COLO829 (cell line): ENCODE measurements around the gene ATG5.
"Not testable (repeated sequence)": the region's sequence is repeated elsewhere in the genome, so short reads cannot be mapped to it uniquely, and the experiment has no call there.

Experiments
- DNase-seq: peaks from one replicate; pipeline ENCODE4 v3.0.0; 2012; ENCODE audit warnings: low spot score

Gene ATG5

DNA sequence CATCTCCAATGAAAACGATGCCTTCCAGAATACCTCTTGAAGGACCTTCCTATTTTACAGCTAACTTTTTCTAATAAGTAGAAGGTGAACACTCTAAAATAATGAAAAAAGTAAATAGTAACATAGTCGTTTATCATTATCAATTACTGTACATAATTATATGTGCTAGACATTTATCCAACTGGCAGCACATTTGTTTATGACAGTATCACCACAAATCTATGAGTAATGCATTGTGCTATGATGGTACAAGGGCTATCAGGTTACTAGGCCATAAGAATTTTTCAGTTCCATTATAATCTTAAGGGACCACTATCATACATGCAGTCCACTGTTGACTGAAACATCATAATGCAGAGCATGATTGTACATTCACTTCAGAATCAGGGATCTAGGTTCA lies 68.4 kb downstream of the ATG5 start:
- DNase-seq, result no peak

DNA sequence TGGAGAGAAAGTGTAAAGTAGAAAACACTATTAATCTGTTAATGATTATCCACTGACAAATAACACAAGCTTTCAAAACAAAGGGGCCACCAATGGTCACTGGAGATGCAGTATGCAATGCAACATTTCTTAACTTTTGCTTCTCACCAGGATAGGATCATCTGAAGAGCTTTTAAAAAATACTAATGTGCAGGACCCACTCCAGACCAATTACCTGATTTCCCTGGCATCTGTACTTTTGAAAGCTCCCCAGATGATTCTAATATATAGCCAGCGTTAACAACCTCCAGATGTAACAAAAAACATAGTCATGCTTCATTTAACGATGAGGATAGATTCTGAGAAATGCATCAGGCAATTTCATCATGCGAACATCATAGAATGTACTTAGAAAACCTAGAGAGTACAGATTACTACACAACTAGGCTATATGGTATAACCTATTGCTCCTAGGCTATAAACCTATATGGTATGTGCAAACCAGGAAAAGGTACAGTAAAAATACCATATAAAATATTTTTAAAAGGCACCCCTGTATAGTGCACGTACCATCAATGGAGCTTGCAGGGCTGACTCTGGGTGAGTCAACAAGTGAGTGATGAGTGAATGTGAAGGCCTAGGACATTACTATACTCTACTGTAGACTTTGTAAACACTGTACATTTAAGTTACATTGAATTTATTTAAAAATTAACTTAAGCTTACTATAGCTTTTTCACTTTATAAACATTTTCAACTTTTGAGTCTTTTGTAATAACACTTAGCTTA lies 69.2 kb downstream of the ATG5 start:
- no peak for DNase-seq

DNA sequence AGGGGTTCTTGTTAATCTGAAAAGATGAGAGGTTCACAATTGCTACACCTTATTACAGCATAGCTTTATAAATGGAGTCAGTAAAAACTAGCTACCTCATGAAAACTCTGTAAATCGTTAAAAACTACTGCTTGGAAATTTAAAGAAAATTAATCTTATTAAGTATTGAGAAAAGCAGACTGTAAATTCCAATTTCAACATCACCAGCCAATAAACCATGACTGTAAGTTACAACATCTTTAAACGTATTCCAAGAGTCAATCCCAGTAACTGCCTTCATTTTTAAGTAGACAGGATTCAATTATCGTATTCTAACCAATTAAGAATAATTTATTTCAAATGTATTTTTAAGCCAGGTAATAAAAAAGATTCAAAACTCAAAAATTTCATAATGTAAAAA lies 70.3 kb downstream of the ATG5 start:
- no peak for DNase-seq

DNA sequence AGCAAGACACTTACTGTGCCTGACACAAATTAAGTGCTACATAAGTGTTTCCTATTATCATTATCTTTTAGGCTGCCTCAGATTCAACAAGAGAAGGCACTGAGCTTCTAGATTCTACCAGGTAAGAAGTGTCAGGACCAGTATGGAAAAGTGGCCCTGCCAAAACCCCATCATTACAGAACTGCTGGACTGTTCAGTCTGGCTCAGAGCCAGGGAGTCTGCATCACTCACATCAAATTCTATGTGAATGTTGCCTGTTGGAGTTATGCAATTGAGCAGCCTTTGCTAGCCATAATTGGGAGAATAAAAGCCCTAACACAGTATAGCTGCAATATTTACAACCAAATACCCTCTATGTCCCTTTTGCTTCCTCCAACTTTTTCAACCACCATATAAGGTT lies 70.9 kb downstream of the ATG5 start:
- DNase-seq, result no peak

DNA sequence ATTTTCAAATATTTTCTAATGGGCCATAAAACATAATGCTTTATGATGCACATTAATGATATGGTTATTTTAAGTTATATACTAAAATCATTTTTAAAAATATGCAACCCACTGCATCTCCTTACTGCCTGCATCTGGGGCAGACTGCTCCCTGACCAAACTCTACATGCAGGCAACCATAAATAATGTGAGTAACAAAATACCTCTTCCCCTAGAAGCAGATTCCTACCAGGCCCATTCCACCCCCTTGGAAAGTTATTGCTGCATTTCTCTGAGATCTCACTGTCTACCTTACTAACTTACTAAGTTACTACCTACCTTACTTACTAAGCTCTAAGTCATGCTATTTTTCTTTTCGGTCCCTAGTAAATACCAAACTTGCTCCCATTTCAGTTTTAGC lies 71.8 kb downstream of the ATG5 start:
- DNase-seq, result no peak

DNA sequence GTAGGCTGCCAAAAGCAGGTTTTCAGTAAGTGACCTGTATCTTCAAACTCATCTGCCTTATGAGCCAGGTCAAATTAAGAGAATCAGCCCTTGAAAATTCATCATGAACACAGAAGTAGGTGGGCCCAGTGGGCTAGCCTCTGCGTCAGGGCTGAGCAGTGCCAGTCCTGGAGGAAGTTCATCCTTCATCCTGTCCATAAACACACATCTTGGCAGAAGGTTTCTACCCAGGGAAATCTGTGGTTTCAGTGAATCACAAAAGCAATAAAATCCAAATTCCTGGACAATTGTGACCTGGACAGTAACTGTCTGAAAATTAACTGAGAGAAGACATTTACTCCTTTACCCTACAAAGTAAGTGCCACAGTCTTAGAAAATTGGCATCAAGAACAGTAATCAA lies 72.4 kb downstream of the ATG5 start:
- DNase-seq, result no peak

DNA sequence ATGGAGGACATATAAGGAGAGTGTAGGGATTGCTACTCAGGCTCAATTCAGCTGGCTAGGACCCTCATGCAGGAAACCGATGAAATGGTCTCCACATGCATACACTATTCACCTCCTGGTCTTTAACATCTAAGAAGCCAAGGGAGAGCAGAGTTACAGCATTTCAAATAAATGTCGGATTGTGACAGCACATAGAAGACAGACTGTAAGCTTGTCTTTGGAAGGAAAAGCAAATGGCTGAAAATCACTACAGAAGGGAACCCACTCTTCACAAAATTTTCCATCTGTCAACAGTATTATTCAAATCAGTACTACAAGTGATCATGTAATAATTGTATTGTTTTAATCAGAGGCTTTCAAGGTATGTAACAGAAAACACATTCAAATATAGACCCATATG lies 72.9 kb downstream of the ATG5 start:
- no peak for DNase-seq

DNA sequence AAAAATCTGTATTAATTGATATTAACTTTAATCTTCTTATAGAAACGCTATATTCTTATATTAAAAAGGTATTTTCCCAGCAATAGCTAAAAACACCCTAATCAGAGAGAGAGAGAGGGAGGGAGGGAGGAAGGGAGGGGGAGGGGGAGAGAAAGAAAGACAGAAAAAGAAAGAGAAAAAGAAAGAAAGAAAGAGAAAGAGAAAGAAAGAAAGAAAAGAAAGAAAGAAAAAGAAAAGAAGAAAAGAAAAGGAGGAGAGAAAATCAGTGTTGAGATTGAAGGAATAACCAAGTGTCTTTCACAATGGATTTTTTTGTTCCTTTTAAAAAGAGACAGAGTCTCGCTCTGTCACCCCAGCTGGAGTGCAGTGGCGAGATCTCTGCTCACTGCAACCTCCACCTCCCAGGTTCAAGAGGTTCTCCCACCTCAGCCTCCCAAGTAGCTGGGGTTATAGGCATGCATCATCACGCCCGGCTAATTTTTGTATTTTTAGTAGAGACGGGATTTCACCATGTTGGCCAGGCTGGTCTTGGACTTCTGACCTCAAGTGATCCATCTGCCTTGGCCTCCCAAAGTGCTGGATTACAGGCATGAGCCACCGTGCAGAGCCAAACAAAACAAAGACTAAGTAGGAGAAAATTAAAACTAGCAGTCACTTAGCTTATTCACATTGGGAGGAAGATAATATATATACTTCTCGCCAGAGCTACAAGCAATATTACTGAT lies 73.9 kb downstream of the ATG5 start:
- not testable (repeated sequence) for DNase-seq

DNA sequence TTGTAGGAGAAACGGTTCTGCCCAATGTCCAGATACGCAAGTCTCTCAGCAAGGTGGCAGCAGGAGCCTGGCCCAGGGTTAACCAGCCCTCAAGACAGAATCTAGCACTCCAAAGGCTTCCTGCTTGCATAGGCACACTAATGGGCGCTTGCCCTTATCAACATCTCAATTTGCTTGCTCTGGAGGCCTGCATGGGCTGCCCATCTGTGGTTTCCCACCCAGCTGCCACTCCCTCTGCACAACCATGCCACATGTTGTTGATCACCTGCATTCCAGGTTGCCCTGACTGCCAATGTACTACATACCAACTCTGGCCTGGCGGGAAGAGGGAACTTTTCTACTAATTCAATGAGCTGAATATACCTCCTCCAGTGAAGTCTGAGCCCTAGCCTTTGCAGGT lies 74.6 kb downstream of the ATG5 start:
- no peak for DNase-seq

DNA sequence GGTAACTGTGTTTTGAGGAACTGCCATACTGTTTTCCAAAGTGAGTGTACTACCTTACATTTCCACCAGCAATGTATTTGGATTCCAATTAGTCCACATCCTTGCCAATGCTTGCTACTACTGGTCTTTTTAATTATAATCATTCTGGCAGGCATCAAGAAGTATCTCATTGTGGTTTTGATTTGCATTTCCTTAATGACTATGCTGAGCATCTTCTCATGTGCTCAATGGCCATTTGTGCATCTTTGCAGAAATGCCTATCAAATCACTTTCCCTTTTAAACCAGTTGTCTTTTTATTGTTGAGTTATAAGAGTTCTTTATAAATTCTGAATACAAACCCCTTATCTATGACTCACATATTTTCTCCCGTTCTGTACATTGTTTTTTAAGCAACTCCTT lies 75.9 kb downstream of the ATG5 start:
- DNase-seq, result no peak

DNA sequence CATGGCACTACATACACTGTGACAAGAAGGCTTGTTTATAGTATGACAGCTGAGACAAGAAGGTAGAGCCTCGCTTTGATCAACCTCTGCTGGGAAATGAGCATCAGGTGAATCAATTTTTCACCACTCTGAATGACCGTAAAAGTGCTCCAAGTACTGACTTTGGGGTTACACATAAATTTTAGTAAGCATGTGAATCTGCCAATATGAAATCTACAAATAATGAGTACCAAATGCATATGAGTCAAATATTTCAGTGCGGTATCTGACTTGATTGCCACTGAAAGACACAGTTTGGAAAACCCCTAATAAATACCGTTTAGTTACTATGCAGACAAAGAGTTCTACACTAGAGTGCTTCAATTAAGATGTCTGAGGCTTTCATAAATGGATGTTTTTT lies 77.8 kb downstream of the ATG5 start:
- DNase-seq, result no peak

DNA sequence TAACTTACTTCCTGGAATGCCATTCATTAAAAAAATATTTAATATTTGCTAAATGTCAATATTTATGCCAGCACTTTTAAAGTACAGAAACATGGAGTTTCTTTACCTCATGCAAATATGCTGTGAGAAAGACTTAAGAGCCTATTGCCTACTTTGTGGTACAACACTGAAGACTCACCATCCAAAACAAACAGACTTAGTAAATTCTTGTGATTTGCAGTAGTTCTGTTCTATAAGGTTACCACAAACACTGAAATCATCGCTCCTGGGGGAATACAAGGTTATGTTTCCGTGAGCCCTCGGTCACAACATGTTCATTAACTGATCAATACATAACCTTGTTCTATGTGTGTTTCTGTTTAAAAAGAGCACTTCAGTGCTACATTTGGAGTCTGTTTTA lies 78.3 kb downstream of the ATG5 start:
- DNase-seq, result no peak

DNA sequence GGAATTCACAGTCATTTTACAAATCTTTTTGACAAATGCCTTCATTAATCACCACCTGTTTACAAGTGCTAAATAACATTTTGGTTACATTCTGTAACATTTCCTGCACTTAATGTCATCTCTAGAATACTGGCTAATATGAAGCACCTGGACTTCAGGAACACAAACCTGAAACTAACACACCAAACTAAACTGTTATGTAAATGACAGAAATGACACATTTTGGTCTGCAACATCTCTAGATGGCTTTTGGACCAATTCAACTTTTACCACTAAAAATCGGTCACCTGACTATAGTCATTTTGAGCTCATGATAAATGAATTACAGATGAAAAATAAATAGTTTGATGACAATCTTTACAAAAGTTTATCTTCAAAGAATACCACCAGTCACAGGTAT lies 80.6 kb downstream of the ATG5 start:
- DNase-seq, result no peak

DNA sequence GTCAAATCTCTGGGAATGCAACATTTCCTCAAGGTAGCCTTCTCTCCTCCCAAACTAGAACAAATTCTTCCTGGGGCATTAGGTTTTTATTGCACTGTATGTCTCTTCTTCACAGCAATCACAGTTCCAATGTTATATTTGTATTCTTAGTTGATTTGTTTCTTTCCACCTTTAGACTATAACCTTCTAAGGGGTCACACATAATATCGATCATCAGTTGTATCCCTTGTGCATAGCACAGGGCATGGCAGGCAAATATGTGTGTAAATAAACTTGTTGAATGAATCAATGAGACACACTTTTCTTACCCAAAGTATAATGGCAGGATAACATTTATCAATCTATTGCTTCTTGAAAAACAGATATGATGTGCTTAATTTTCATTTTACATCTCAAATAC lies 81.0 kb downstream of the ATG5 start:
- DNase-seq, result no peak

DNA sequence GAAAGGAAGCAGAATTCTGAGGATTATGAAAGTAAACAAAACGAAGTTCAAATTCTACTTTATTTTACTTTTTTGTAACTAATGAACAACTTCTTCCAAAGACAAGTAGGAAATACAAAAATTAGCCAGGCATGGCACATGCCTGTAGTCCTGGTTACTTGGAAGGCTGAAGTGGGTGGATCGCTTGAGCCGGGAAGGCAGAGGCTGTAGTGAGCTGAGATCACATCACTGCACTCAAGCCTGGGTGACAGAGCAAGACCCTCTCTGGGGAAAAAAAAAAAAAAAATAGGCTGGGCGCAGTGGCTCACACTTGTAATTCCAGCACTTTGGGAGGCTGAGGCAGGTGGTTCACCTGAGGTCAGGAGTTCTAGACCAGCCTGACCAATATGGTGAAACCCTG lies 82.3 kb downstream of the ATG5 start:
- no peak for DNase-seq

DNA sequence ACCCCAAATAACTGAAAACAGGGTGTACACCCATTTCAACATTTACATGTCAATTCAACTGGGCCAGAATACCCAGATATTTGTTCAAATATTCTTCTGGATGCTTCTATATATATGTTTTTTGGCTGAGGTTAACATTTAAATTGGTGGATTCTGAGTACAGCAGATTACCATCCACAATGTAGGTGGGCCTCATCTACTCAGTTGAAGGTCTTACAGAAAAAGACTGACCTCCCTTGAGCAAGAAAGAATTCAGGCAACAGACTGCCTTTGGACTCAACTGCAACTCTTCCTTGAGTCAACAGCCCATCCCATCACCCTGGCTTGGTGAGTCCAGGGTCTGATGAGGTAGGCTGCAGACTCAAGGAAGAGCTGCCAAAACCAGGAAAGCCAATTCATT lies 84.1 kb downstream of the ATG5 start:
- no peak for DNase-seq

DNA sequence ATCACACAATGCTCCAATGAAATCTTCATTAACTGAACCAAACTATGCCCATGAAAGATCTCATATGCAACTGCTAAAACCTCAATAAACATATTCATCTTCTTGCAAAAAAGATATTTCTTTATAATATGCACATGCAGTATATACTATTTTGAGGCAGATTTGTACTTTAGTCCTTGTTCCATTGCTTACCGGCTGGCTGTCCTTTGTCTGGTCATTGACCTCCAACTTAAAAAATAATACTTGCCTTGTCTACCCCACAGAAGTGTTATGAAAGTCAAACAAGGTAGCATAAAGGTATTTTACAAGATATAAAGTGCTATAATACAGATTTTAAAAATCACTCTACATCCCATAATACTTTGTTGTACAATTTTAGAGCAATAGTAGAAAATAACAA lies 88.3 kb downstream of the ATG5 start:
- DNase-seq, result no peak

DNA sequence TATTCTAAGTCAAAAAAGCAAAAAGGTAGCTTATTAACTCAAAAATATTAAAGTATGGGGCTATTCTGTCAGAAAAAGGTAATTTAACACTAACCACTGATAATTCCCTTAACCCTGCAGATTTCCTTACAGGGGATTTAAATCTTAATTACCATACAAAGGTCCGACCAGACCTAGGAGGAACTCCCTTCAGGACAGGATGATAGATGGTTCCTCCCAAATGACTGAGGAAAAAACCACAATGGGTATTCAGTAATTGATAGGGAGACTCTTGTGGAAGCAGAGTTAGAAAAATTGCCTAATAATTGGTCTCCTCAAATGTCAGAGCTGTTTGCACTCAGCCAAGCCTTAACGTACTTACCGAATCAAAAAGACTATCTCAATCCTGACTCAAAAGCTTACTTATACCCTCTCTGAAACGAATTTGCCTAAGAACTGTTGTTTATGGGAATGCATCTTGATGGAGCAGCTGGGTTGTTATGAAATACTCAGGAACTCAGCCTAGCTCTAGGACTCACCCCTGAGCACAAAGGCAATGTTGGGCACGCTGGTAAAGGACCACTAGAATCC lies 95.6 kb downstream of the ATG5 start:
- DNase-seq, result not testable (repeated sequence)

DNA sequence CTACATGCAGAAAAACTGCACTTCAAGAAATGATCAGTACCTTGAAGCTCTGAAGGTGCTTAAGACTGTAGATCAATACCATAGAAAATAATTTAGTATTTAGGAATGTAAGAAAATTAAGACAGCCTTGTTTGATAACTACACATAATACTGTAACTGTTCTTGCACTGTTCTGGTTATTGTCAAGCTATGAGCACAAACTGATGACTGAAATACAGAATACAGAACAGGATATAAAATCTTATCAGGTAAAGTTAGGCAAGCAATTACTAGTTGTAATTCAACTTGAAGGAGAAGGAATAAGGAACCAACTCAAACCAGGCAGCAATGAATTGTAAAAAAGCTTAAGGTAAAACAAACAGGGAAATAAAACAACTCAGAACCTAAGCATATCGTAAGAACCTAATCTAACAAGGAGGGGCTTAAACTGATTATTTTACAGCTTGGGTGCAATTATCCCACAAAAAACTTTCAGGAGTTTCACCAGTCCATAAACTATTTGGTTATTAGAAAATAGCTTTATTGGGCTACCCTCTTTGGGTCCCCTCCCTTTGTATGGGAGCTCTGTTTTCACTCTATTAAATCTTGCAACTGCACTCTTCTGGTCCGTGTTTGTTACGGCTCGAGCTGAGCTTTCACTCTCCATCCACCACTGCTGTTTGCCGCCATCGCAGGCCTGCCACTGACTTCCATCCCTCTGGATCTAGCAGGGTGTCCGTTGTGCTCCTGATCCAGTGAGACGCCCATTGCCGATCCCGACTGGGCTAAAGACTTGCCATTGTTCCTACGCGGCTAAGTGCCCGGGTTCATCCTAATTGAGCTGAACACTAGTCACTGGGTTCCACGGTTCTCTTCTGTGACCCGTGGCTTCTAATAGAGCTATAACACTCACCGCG lies 97.7 kb downstream of the ATG5 start:
- DNase-seq, result no peak

DNA sequence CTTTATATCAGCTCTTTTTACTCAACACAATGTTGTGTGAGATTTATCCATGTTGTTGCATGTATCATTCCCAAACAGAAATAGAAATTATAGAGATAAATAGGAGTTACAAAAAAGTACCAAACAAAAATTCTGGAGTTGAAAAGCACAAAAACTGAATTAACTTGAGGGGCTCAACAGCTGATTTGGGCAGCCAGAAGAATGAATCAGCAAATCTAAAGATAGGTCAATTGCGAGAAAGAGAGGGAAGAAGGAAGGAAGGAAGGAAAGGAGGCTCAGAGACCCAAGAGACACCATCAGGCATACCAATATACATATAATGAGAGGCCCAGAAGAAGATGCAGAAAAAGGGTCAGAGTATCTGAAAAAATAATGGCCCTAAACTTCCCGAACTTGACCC lies 98.9 kb downstream of the ATG5 start:
- no peak for DNase-seq

DNA sequence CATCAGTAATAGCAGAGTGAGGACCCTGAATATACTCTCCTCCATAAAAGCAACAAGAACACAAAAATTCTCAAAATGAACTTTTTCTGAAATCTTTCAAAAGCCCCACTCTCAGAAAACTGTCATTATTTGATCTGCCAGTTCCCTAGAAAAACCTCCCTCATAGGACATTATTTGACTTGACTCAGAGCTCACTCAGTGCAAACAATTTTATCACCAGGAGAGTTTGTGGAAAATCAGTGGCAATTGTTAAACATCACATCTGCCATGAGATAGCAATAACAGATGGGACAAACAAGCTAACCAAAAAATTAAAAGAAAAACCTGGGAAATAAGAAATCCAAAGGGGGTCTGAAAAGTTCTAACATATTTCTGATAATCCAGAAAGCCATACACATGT lies 100.0 kb downstream of the ATG5 start:
- no peak for DNase-seq

DNA sequence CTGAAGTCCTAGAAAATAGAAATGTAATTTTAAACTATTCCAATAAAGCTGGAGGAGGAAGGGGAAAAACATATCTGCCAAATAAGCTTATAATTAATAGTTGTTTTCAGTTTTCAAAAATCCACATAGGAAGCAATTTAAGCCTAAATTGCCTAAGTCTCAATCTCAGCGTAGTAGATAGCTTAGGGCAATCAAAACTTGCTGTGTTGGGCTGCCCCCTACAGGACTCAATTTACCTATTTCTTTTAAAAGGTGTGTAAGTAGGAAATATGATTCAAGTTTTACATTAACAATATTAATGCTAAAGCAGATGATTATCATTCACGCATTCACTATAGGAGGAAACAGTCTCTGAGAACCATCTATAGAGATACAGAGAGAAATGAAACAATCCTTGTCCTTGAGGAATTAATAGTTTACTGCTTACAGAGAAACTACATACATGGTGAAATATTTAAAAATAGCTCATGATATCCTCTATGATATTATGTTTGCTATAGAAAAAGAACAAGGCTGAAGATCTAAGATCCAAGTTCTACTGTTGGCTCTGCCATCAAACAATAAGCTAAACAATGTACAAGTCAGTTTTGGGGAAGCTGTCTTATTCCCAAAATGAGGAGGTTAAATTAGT lies 102.1 kb downstream of the ATG5 start:
- peak; percentile 9 for DNase-seq
